HG03439 (cell line): ENCODE results near the gene ABHD17A.
"Not testable (repeated sequence)": the region's sequence is repeated elsewhere in the genome, so short reads cannot be mapped to it uniquely, and the experiment has no call there.

Experiments
- ATAC-seq: cut with Tn5 transposase; IDR thresholded peaks from one replicate; pipeline ENCODE4 v1.9.1; 2021; ENCODE audit warnings: mild to moderate bottlenecking, moderate library complexity; ENCODE audit not compliant: unreplicated experiment

ABHD17A gene

GRCh38 chr19:1911098-1911497, 25.8 kb upstream of the ABHD17A start:
- ATAC-seq = no peak

DNA sequence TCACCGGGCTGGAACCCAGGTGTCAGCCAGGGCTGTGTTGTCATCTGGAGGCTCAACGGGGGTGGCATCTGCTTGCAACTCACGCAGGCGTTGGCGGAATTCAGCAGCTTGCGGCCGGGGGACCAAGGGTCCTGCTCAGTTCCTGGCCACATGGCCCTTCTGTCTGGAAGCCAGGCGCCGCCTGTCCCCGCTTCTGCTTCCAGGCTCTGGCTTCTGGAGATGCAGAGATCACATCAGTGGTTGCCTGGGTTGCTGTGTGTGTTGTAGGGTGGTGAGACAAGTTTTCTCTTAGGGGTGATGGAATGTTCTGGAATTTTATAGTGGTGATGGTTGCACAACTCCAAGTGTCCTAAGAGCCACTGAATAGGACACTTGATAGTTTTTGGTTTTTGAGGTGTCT, 24.9 kb upstream of the ABHD17A start:
- ATAC-seq = no peak

GRCh38 chr19:1909761-1910080, 24.4 kb upstream of the ABHD17A start:
- no peak for ATAC-seq

- ATAC-seq = no peak
Measured at GRCh38 chr19:1908364-1908678, 23.0 kb upstream of the ABHD17A start.

- no peak for ATAC-seq
Measured at GRCh38 chr19:1907563-1908363, 22.5 kb upstream of the ABHD17A start.

DNA sequence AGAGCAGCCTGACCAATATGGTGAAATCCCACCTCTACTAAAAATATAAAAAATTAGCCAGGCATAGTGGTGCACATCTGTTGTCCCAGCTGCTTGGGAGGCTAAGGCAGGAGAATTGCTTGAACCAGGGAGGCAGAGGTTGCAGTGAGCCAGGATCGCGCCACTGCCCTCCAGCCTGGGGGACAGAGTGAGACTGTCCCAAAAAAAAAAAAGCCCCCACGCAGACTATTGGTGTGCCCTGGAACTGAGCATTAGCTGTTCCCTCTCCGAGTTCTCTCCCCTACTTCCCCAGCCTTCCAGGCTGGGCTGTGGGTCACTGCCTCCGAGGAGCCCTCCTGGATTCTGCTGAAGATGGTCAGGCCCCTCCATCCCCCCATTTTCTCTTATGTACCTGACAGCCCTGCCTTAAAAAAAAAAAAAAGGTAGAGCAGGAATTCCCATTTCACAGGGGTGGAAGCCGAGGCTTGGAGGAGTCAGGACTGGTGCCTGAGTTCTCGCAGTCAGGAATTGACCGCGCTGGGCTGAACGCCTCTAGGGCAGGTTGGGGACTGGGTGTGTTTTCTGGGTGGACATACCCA, 21.8 kb upstream of the ABHD17A start:
- no peak for ATAC-seq

- ATAC-seq = no peak
Measured at GRCh38 chr19:1905863-1906375, 20.6 kb upstream of the ABHD17A start.

DNA sequence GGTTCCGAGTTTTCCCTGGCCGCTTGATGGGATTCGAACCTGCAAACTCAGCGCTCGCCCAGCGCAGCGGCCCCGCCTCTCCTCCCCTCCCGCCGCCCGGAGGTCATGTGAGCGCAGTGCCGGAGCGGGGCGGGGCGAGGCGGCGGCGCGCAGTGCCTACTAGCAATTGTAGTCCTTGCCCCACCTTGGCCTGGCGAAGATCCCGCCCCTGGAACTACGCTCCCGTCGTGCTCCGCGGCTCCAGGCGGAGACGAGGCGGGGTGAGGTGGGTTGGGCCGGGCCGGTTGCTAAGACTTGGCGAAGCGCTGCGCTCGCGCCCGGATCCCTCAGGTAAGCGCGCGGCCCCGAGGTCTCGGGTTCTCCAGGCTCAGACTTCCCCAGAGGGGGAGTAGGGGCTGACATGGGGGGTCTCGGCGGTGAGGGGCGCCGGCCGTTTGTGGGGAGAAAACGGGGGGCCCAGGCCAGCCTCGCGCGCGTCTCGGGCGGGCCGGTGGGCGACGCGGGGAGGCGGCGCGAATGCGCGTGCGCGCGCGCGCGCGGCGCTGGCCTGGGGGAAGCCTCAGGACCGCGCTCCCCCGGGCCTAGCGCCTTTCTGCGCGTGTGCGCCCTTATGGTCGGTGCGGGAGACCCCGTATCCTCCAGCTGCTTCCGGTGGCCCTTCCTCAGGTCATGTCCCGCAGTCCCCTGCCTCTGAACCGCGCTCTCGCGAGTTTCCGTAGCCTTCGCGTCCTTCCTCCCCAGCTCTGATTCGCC, 20.0 kb upstream of the ABHD17A start, which contains the start of the genes ADAT3 and SCAMP4:
Gene ADAT3, plus strand, starts transcription at position 290 of the 753 bp plus-strand sequence. CDS start 6,649 bp downstream, outside the sequence.
Gene SCAMP4, plus strand, starts transcription at position 290 of the 753 bp plus-strand sequence. CDS start 9,621 bp downstream, outside the sequence.
- peak; percentile 82 for ATAC-seq

DNA sequence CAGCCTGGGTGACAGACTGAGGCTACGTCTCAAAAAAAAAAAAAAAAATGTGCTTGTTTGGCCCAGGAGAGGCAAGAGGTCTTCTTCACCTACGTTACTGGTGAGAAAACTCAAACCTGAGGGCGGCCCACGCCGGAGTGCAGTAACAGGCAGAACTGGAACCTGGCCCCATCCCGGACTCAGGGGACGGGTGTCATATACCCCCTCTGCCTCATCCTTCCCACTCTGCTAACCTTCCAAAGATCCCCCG, 19.5 kb upstream of the ABHD17A start:
- peak; percentile 13 for ATAC-seq

GRCh38 chr19:1902923-1903322, 17.6 kb upstream of the ABHD17A start:
- ATAC-seq = no peak

- no peak for ATAC-seq
Measured at GRCh38 chr19:1901940-1902404, 16.7 kb upstream of the ABHD17A start.

- ATAC-seq = no peak
Measured at GRCh38 chr19:1896508-1896907, 11.2 kb upstream of the ABHD17A start.

DNA sequence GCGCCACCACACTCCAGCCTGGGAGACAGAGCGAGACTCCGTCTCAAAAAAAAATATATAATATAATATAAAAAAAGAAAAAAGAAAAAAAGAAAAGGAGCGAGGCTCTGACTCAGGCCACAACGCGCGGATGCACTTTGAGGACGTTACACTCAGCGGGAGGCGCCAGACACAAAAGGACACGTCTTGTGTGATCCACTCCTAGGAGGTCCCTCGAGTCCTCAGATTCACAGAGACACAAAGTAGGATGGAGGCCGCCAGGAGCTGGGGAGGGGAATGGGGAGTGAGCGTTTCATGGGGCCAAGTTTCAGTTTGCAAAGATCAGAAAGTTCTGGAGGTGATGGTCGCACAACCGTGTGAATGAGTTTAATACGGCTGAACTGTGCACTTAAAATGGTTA, 8.5 kb upstream of the ABHD17A start:
- ATAC-seq = no peak

GRCh38 chr19:1889907-1890306, 4.6 kb upstream of the ABHD17A start:
- ATAC-seq = no peak

DNA sequence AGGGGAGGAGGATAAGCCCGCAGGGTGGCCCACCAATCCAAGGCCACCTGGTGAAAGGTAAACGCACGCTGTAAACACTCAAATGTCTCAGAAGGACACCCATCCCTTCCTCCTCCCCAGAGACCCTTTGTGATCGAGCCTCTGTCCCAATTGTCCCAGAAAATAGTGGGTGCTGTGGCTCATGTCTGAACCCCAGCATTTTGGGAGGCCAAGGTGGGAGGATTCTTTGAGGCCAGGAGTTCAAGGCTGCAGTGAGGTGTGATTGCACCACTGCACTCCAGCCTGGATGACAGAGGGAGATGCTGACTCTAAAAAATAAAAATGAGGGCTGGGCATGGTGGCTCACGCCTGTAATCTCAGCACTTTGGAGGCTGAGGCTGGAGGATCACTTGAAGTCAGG, 3.1 kb upstream of the ABHD17A start:
- no peak for ATAC-seq

GRCh38 chr19:1886360-1886759, 1.1 kb upstream of the ABHD17A start:
- not testable (repeated sequence) for ATAC-seq

DNA sequence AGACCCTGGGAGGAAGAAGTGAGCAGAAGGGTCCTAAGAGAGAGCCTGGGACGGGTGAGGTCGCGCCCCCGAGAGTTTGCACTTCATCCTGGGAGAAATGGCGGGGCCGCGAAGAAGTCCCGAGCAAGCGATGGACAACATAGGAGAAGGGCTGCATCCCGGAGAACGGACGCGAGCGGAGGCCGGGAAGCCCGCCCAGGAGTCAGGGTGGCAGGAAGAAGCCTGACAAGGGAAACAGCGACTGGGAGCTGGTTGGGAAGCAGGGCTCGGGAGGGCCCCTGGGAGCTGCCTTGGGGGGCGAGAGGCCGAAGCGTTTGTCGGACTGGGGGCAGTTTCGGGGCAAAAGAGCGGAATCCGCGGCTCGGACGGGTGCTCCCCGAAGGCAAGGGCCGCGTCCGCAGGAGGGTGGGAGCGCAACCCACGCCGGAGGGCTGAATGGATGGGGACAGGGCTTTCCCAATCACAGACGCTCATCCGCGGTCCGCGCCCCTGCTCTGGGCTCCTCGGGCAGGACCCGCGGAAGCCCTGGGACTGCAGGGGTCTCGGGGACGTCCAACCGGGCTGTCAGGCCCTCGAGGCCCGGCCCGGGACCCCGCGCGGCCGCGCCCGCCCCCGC, 469 bp downstream of the ABHD17A start:
- no peak for ATAC-seq

DNA sequence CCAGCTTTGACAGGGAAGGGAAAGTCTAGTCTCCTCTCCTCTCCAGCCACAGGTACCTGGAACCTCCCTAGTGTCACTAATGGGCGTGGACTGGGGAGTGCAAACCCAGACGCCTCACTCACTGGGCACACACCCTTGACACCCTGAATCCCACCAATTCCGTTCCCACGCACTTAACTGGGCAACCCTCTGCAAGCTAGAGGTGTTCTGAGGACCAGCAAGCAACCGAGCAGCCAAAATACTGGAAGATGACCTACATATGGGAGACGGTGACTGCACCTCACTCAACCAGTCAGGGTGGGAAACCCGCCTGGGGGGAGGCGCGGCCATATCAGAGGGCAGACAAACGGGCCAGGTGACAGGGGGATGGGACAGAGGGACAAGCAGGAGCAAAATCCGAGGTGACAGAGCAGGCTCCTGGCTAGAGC, 991 bp downstream of the ABHD17A start:
- no peak for ATAC-seq

DNA sequence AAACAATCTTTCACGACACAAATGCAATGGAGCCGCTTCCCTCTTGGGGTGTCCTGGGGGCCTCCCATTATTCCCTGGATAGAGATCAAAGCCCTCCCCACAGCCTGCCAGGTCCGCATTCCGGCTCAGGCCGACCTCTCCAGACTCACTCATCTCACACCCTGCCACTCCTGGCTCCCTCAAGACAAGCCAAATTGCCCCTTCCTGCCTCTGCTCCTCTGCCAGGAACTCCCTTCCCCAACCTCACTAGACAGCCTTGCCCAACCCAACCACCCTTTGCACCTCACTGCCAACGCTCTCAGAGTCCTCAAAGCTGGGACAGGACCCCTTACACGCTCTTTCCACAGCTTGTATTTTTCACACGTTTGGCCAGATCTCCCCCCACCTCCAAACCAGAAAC, 1.5 kb downstream of the ABHD17A start:
- ATAC-seq = no peak

GRCh38 chr19:1882786-1883692, 2.3 kb downstream of the ABHD17A start:
- no peak for ATAC-seq
